UCSD-AML1 (cell line): Measurements from ENCODE around the gene SV2B.

Experiments
- DNase-seq: peaks from one replicate; lab custom pipeline; 2025; ENCODE audit not compliant: unreplicated experiment; lab: John Stamatoyannopoulos, UW

The SV2B gene

GRCh38 chr15:91227117-91227516 is 127.1 kb downstream of the SV2B start:
- DNase-seq = no peak

GRCh38 chr15:91227766-91228165 is 127.7 kb downstream of the SV2B start:
- DNase-seq = no peak

- DNase-seq = no peak
Measured at GRCh38 chr15:91228383-91228782, 128.3 kb downstream of the SV2B start.

DNA sequence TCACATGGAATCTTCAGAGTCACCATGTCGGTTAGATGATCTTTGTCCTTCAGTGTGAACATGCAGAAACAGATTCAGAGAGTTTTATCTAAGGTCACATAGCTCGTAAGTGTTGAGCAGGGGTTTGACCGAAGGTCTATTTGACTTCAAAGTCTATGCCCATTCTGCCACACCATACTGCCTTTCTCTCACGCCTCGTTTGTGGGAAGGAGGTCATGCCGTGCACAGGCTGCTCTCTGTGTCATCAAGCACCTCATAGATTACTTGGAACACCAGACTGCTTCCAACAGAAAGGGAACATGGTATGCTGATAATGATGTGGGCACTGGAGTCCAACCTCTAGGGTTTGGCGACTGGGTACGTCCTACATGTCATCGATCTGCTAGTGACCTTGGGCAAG is 128.8 kb downstream of the SV2B start:
- DNase-seq = no peak

- DNase-seq = no peak
Measured at GRCh38 chr15:91231703-91232102, 131.6 kb downstream of the SV2B start.

DNA sequence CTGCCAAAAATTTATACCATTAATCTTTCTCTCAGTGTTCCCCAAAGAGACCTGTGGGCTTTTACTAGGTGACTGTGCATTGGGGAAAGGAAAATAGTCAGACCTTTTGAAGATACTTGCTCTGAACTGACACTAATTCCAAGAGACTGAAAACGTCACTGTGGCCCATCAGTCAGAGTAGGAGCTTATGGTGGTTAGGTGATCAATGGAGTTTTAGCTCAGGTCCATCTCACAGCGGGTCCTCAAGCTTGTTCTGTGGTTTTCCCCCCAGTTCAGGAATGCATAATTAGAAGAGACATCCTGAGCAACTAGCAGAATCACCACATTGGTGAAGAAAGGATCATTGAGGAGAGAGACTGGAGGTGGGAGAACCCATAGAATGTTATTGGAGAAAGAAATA is 134.7 kb downstream of the SV2B start:
- no peak for DNase-seq

DNA sequence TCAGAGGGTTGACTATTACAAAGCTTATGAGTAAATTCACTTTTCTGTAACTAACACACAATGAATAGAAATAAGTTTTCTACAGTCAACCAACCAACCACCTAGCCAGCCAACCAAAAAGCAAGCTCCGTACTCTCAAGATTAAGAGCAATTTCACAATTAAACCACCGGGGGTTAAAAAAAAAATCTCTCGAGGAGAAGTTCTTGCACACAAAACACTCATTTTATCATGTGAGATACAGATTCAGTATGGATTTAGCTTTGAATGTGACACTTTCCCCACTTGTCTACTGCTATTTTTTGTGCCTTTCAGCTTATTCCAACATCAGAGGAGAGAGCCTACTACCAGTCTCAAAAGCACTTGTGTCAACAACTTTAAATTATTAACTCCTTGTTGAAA is 135.3 kb downstream of the SV2B start:
- no peak for DNase-seq

- no peak for DNase-seq
Measured at GRCh38 chr15:91237445-91237844, 137.4 kb downstream of the SV2B start.

DNA sequence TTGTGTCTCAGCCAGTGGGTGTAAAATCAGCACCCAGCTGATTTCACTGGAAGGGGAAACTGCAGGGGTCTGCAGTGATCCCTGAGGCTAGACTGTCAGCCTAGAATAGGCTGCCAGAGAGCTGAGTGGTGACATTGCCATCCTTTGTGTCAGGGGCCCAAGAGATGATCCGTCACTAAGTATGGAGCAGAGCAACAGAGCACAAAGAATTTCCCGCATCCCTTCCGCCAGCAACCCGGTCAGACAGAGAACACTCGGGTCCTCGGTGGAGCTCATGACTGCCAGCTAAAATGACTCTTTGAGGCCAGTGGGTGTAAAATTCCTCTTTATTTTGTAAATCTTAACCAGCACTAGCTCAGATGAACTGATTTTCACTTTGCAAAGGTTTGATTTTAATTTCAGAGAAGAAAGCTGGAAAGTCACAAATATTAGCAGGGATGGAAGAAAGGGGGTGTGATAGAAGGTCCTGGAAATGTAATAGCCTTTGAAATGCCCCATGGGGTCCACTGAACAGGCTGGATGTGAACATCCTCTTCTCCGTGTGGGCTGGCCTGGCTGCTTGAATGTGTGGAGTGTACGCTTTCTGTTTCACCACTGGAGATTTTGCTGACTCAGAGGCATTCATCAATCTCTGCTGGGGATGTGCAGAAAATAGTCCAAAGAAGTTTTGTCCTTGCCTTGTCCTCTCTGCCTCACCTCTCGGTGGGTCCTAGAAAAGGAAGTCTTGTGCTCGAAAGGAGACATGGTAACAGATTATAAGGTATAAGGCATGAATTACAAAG is 138.8 kb downstream of the SV2B start:
- no peak for DNase-seq

DNA sequence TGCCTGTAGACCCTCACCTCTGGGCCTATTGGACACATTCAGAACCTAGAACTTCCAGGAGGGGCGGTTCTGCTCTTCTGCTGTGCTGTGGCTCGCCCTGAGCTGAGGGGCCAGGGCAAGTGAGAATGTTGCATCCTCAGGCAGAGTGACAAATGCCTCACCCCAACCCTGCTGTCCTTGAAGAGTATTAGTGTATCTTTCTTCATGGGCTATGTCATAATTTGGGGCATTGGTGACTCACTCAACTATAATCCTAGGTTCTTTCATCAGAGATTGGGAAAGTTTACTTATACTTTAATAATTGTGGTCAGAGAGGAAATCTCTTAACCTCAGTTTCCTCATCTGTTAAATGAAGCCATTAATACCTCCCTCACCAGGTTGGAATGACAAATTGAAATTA is 143.8 kb downstream of the SV2B start:
- DNase-seq = no peak

DNA sequence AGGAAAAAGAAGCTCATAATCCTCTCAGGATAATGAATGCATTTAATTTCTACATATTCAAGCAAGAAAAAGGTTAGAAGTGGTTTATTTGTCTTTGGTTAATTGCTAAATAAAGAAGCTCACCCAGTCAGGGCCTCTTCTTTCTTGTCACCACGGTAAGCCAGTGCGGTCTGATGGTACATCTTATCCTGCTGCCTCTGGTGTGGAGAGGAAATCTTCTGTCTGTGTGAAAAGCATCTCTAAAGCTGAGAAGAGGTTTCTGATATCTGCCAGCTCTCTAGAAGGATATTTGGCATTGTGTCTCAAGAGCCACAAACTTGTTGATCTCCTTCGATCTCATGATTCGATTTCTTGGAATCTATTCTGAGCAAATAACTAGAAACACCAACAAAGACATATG is 144.9 kb downstream of the SV2B start:
- DNase-seq = no peak

DNA sequence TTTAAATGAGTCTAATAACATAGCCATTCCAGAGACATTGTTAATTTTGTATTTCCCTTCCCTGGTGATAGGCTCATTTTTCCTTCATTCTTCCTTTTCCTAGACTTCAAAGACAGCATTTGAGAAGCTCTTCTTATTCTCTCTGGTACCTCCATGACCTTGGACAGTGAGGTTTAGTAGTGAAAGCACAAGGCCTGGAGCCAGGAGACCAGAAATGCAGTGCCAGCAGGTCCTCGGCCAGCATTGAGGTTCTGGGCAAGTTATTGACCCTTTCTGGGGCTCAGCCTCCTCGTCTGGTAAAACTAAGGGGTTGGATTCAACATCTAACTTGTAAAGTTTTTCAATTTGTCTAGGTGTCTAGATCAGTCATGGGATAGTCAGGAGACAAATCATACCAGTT is 146.9 kb downstream of the SV2B start:
- no peak for DNase-seq

DNA sequence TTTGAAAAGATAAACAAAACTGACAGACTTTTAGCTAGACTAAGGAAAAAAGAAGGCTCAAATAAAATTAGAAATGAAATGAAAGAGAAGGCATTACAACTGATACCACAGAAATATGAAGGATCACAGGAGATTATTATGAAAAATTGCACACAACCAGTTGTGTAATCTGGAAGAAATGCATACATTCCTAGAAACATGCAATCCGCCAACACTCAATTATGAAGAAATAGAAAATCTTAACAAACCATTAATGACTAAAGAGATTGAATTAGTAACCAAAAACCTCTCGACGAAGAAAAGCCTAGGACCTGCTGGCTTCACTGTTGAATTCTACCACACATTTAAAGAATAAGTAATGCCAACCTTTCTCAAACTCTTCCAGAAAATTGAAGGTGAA is 149.5 kb downstream of the SV2B start:
- no peak for DNase-seq

GRCh38 chr15:91252322-91252721 is 152.3 kb downstream of the SV2B start:
- no peak for DNase-seq

GRCh38 chr15:91252756-91253155 is 152.7 kb downstream of the SV2B start:
- DNase-seq = no peak

DNA sequence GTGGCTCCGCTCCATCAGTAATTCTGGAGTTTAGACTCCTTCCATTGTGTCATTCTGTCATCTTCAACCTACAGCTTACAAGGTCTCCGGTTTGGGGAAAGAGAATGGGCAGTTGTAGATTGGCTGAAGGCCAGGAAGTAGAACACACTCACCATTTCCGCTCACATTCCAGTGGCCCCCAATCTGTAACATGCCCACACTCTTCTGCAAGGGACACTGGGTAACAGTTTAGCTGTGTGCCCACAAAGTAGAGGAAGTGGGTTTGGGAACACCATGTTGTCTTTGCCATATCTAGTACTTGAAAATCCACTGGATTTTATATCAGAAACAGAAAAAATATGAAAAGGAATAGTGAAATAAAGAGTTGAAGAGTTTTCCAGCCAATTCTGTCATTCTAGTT is 153.5 kb downstream of the SV2B start:
- DNase-seq = peak; percentile 44

GRCh38 chr15:91254766-91255165 is 154.7 kb downstream of the SV2B start:
- DNase-seq = no peak

DNA sequence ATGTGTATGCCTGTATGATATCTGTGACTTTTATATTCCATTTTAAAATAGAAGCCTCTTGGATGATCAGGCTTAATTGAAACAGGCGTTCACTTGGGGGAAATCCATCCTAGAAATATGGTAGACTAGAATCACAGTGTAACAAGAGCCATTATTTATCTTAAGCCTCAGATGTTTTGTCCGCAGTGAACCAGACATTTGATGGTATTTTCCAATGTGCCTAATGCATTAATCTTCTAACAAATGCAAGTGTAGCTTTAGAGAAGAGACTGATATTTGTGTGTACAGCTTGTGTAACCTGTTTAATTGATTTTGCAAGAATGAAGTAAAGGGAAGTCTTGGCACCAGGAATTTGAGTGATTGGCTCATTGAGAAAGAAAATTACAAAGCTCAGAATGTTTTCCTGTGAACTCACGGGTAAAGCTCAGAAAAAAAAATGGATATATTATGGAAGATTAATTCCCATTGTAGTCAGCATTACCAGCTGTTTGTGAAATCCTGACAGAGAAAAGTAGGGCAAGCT is 155.7 kb downstream of the SV2B start:
- DNase-seq = no peak

DNA sequence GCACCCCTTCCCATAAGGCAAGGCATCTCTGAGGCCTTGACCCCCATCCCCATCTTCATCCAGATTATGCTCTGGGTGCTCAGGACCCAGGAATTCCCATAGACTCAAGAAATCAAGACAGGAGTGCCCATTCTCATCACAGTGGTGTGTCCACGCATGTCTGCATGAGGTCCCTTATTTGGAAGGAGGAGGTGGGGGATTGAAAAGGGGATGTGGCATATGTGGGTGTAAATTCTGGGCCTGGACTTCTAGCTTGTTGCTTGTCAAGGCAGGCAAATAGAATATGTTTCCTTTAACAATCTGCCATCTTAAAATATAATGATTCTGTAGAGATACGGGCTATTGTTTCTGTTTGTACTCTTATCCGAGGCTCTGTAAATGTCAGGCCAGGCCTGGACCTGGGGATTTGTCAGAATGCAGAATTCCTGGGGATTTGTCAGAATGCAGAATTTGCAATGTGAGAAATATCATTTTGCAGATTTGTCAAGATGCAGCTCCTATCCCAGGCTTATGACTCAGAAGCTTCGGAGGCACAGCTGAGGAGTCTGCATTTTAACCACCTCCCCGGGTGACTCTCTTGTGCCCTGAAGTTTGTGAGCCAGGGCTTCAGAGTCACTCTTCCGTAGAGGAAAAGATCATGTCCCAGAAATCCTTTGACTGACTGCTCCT is 157.8 kb downstream of the SV2B start:
- DNase-seq = no peak

- peak; percentile 72 for DNase-seq
Measured at GRCh38 chr15:91258415-91258759, 158.3 kb downstream of the SV2B start.

DNA sequence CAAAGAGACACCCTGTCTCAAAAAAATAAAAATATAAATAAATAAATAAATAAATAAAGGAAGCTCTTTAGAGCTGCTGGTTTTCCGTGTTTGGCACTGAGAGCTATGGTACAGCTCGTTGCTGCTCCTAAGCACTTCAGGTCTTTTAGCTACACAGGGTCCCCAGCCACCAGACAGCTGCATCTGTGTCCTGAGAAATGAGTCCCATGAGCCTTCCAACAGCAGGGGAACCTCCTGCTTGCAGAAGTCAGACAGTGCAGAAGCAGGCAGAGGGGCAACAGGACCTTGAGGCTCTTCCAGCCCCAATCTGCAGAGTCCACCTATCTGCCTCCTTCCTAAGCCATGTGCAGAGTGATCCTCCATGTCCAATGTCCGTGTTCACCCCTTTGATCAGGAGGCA is 159.0 kb downstream of the SV2B start:
- DNase-seq = no peak

GRCh38 chr15:91261345-91261744 is 161.3 kb downstream of the SV2B start:
- DNase-seq = no peak
